Uterus (tissue), 2 donors: ENCODE results near the gene C2orf81.

Experiments
- POLR2A ChIP-seq, 2 donors: fragments of 450-650 bp; IDR thresholded peaks; one replicate each; pipeline ENCODE4 v1.6.1; 2016; ENCODE audit warnings: antibody characterized with exemption in 2 of 2, mild to moderate bottlenecking in 1 of 2, moderate library complexity in 1 of 2
- TF ChIP-seq, protein P1 (sequence below), 4 experiments: fragments of 200-600 bp in 2 of 4; fragments of 450-650 bp in 2 of 4; sonication (generic) in 2 of 4; IDR thresholded peaks; one replicate each; pipeline ENCODE4 v1.5.1; 2016 to 2019; ENCODE audit warnings: antibody characterized with exemption in 4 of 4, mild to moderate bottlenecking in 2 of 4, moderate library complexity in 1 of 4

DNA sequence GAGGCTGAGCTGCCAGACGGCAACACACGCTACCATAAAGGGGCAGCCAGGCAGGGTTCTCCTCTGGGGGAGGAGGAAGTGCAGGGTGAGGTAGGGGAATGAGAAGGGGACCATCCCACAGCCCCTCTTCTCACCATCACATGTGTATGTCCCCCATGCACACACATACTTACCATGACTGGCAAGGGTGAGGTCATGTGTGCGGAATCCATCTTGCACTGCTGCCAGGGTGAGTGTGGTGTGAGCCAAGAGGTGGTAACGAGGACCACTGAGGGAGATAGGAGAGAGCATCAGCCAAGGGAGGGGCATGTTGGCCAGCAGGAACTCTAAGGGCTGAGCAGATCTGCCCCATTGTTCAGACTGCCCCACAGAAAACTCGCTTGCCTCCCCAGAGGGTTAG, 7.3 kb upstream of the C2orf81 start:
- TF ChIP-seq, protein P1, sequence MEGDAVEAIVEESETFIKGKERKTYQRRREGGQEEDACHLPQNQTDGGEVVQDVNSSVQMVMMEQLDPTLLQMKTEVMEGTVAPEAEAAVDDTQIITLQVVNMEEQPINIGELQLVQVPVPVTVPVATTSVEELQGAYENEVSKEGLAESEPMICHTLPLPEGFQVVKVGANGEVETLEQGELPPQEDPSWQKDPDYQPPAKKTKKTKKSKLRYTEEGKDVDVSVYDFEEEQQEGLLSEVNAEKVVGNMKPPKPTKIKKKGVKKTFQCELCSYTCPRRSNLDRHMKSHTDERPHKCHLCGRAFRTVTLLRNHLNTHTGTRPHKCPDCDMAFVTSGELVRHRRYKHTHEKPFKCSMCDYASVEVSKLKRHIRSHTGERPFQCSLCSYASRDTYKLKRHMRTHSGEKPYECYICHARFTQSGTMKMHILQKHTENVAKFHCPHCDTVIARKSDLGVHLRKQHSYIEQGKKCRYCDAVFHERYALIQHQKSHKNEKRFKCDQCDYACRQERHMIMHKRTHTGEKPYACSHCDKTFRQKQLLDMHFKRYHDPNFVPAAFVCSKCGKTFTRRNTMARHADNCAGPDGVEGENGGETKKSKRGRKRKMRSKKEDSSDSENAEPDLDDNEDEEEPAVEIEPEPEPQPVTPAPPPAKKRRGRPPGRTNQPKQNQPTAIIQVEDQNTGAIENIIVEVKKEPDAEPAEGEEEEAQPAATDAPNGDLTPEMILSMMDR (IDR thresholded peaks at IDR 0.05) = no peak
- TF ChIP-seq POLR2A (IDR thresholded peaks at IDR 0.05) = no peak
